ENCODE results near the gene HOXA4.

The HOXA4 gene

GRCh38 chr7:27169658-27170425 lies 39.3 kb upstream of the HOXA4 start:
- DNase-seq, result peak; percentile 58

DNA sequence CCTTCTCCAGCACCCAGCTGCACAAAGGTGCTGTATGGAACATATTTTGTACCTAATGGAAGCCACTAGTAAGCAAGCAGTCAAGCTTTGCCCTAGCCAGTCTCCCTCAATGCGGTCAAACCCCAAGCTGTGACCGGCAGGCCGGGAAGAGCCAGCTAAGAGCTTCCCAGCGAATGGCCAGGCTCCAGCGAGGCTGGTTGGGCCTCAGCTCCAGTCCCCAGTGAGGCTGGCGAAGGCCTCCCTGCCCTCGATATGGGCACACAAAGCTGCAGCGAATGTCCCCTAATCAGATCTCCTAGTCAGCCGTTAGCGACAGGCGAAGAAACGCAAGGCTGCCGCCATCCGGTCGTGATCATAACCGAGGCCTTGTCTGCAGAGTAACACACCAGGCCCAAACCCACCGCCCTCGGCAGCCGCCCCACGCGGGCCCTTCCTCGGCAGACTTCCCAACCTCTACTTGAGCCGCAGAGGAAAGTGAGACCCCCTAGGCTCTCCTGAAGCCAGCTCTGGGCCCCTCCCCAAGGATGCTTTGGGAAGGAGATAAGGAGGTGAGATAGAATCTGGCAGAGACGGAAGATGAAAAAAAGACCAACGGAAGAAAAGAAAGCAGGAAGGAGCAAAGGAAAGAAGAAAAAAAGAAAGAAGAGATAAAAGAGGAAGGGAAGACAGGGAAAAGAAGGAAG lies 37.8 kb upstream of the HOXA4 start:
- DNase-seq, result peak; percentile 74

DNA sequence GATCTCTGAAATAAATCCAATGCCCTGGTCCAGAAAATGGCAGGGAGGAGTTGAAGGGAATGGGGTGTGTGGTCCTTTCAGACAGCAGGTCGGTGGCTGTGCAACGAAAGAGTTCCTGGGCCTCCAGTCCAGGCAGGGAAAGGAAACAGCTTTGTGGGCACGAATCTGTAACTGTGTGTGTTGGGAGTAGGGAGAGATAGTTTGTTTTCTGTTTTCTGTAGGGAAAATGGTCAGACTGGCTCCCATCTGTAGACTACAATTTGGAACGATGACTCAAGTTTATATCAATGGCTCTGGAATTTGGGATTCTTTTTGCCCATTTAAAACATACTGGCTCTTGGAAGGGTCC lies 37.3 kb upstream of the HOXA4 start:
- DNase-seq, result peak; percentile 84

- DNase-seq, result peak; percentile 75
These were observed 36.3 kb upstream of the HOXA4 start for GRCh38 chr7:27166531-27167505.

DNA sequence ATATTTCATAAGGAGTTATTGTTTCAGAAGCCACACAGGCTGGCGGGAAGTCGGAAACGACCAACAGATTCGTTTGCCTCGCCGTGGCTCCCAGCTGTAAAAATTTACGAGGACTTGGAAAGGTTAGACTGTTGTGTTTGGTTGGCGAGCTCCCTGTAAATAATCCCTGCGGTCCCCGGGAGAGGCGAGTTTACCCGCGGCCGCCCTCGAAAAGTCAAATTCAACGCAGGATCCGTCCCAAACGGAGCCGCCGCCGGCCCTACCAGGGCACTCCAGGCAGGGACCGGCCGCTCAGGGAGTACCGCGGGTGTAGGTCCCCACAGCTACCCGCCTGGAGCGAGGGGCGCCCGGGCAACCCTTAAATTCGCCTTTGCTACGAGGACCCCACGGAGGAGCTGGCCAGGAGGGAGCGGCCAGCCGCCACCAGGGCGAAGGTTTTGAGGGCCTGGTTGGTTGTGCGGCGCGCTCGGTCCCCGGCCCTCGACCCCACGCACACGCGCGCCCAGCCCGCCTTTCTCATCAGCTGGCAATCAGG lies 35.5 kb upstream of the HOXA4 start:
- peak; percentile 52 for DNase-seq

GRCh38 chr7:27165089-27165995 lies 34.8 kb upstream of the HOXA4 start, which contains the start of gene HOXA9:
Gene HOXA9 (minus strand): TSS chr7:27165537. CDS start chr7:27165457, 80 bp downstream.
- DNase-seq, result peak; percentile 95

DNA sequence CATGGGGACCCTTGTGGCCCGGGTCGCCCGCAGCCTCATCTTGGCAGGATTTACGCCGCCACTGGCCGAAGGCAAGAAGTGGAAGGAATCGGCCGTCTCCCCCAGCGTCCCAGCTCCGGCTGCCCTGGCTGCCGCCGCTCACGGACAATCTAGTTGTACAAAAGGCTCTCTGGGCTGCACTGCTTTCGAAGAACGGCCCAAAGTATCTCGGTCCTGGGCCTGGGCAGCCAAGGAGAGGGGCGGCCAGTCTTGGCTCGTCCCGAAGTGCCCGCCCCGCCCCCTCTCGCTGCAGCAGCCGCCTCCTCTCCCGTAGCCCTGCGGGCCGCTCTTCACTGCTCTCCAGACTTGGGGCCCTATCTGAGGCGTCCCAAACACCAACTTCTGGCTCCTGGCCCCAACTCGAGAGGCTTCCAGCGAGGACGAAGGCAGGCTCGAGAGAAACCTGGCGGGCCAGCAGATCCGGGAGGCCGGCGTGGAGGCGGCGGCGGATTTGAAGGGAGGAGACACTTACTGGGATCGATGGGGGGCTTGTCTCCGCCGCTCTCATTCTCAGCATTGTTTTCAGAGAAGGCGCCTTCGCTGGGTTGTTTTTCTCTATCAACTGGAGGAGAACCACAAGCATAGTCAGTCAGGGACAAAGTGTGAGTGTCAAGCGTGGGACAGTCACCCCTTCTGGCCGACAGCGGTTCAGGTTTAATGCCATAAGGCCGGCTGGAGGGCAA lies 34.0 kb upstream of the HOXA4 start:
- DNase-seq, result peak; percentile 51

GRCh38 chr7:27164045-27164366 lies 33.4 kb upstream of the HOXA4 start:
- DNase-seq, result peak; percentile 17

- DNase-seq, result peak; percentile 38
These were observed 32.9 kb upstream of the HOXA4 start for GRCh38 chr7:27163288-27164044.

GRCh38 chr7:27162561-27163287 lies 32.2 kb upstream of the HOXA4 start:
- DNase-seq, result peak; percentile 23

DNA sequence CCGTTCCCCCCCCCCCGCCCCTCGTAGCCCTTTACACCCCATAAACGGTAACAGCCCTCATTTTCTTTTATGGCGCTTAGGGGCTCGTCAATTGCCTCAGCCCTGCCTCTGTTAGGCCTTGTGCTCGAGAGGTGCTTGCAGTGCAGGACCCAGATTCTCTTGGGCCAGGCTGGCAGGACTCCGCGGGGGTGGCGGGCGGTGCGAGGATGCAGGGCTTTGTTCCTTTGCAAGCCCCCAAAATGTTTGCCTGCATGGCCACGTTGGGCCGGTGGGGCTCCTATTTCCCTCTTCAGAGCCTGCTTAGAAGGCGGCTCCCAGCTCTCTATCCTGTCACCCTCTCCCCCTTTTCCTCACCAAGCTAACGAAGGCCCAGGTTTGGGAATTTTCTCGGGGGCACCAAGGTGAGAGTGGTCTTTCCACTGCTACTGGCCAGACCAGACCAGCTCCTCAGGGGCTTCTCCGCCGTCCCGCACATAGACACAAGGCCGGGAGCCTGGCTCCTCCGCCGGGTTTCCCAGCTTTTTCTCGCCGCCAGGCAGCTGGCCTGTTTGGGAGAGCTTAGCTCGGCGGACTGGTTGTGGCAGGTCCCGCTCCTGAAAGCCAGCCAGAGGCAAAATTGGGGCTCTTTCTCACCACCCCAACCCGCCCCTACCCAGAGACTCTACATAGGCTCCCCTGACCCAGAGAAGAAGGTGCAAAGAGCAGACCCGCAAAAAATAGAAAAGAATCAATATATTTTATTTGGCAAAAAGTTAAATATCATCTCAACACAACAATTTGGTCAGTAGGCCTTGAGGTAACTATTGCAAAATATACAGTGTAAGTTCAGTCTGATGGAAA lies 31.4 kb upstream of the HOXA4 start:
- DNase-seq, result peak; percentile 49

- peak; percentile 33 for DNase-seq
These were observed 30.7 kb upstream of the HOXA4 start for GRCh38 chr7:27161214-27161720.

GRCh38 chr7:27160546-27161213 lies 30.1 kb upstream of the HOXA4 start:
- DNase-seq, result peak; percentile 80

DNA sequence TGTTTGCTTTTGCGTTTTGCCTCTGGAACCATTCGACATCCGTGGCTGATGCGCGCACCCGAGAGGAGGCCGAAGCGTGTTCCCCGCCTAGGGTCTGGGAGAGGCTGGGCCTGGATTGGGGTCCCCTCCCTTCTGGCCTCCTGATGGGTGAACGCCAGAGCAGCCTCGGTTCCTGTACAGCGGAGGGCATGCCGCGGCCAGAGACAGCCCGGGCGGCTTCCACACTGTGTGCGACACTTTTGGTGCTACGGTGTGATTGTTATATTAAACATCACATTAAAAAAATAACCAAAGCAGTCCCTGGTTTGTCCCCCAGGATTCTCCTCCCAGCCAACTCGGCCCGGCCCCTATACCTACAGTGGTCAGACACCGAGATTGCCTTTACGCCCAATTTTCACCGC lies 29.6 kb upstream of the HOXA4 start:
- DNase-seq, result no peak

DNA sequence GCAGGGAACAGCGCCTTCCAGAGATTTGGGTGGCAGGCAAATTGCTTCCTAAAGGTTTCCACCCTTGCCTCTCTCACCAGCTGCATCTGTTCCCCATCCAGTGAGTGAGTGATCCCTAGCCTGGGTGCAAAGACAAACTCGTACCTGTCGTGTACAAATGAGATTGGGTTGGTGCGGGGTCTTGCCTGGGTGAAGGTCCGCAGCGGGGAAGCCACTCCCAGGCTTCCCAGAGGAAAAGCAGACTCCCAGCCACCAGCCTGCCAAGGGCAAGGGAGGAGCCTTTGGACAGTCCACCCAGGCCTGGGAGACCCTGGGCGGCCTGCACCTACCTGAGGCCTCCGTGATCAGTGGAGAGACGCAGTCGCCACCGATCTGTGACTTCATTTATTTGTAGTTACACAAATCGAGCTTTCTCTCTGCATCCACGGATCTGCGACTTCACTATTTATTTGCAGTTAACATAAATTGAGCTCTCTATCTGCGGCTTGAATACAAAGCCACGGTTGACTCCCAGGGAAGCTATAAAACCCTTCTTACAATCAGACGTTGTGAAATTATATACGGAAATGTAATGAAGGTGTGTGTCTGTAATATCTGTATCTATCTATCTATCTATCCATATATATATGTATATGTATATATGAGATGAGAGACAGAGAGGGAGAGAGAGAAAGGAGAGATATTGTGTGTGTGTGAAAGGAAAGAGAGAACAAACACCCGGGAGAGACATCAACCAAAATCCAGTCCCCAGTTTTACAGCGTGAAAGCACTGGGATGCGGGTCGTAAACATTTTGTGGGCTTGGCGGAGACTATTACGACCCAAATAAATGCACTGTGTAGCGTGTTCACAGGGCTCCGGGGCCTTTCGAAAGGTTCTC lies 28.9 kb upstream of the HOXA4 start:
- DNase-seq, result no peak

GRCh38 chr7:27158436-27159265 lies 28.1 kb upstream of the HOXA4 start:
- DNase-seq, result no peak

Data from HCEC 1CT (cell line).